B cell (primary cell): ENCODE data around the gene STIM1. TPM values are rescaled to one million over a fixed set of nuclear protein-coding genes. Genes with fewer than 3 reads are reported as not detected.

Experiments
- ATAC-seq: fragments of 200-7000 bp; cut with Tn5 transposase; one replicate; pipeline ENCODE4 v1.10.0; 2021; ENCODE audit warnings: low read depth, mild to moderate bottlenecking, moderate number of reproducible peaks, moderate library complexity
- CTCF ChIA-PET: fragments of 350-600 bp; sonication (Branson Sonifier 250); formaldehyde crosslinking; loops from one replicate; lab custom pipeline; 2021; ENCODE audit warnings: antibody characterized with exemption, inconsistent platforms; lab: Charles Lee
- POLR2A ChIA-PET: fragments of 350-600 bp; sonication (Branson Sonifier 250); formaldehyde crosslinking; loops from one replicate; lab custom pipeline; 2021; ENCODE audit warnings: antibody characterized with exemption; lab: Charles Lee
- DNase-seq: peaks from one replicate; pipeline ENCODE4 v3.0.0; 2013
- H2AFZ ChIP-seq: 2 replicates; pipeline ENCODE4 v1.6.1; 2012; ENCODE audit warnings: mild to moderate bottlenecking, low read depth, low read length; ENCODE audit not compliant: insufficient read depth, poor library complexity, severe bottlenecking
- H3K27ac ChIP-seq, 2 donors: 1 replicate in 1 of 2; 2 replicates in 1 of 2; pipeline ENCODE4 v1.5.1; 2012 to 2013; ENCODE audit warnings: low read length in 2 of 2, mild to moderate bottlenecking in 2 of 2, moderate library complexity in 1 of 2
- H3K27me3 ChIP-seq, 4 experiments: fragments of 200-600 bp in 1 of 4; sonication (generic) in 1 of 4; replicated peaks in 1 of 4; 1 replicate in 2 of 4; 2 replicates in 2 of 4; pipeline versions ENCODE4 v1.6.1 to v1.7.0; 2013 to 2016; ENCODE audit warnings: low read length in 3 of 4, mild to moderate bottlenecking in 2 of 4, mixed read lengths in 1 of 4, moderate library complexity in 1 of 4; ENCODE audit not compliant: insufficient read depth in 4 of 4, control insufficient read depth in 3 of 4; ENCODE audit errors: control extremely low read depth in 1 of 4
- H3K36me3 ChIP-seq, 2 experiments: replicated peaks in 1 of 2; 1 replicate in 1 of 2; 2 replicates in 1 of 2; pipeline versions ENCODE4 v1.6.1 to v1.7.1; 2013; ENCODE audit warnings: low read length in 1 of 2; ENCODE audit not compliant: insufficient read depth in 2 of 2, control insufficient read depth in 1 of 2; ENCODE audit errors: control extremely low read depth in 1 of 2, extremely low read depth in 1 of 2
- H3K4me1 ChIP-seq, 2 donors: fragments of 200-600 bp in 1 of 2; sonication (generic) in 1 of 2; 1 replicate in 1 of 2; 2 replicates in 1 of 2; pipeline versions ENCODE4 v1.5.1 to v1.6.1; 2013 to 2017; ENCODE audit warnings: low read length in 2 of 2; ENCODE audit not compliant: control insufficient read depth in 2 of 2, insufficient read depth in 2 of 2
- H3K4me2 ChIP-seq: replicated peaks from 2 replicates; pipeline ENCODE3; 2012; ENCODE audit warnings: mild to moderate bottlenecking, low read depth, low read length; ENCODE audit not compliant: poor library complexity, severe bottlenecking
- H3K4me3 ChIP-seq, 5 experiments: fragments of 200-600 bp in 1 of 5; sonication (generic) in 1 of 5; 1 replicate in 3 of 5; 2 replicates in 2 of 5; pipeline versions ENCODE4 v1.5.1 to v1.7.0; 2011 to 2016; ENCODE audit warnings: low read length in 4 of 5, mild to moderate bottlenecking in 4 of 5, low read depth in 2 of 5, control low read depth in 1 of 5, moderate library complexity in 1 of 5; ENCODE audit not compliant: insufficient read depth in 1 of 5; ENCODE audit errors: control extremely low read depth in 1 of 5, extremely low read depth in 1 of 5
- H3K79me2 ChIP-seq: fragments of 200-600 bp; sonication (generic); one replicate; pipeline ENCODE4 v1.6.0; 2016; ENCODE audit warnings: low read length; ENCODE audit not compliant: control insufficient read depth, insufficient read depth
- H3K9ac ChIP-seq: fragments of 200-600 bp; sonication (generic); 2 replicates; pipeline ENCODE4 v1.6.1; 2017; ENCODE audit warnings: mild to moderate bottlenecking, low read length, moderate library complexity
- H3K9me3 ChIP-seq, 3 donors: one replicate each; pipeline versions ENCODE4 v1.6.1 to v1.7.1; 2013; ENCODE audit warnings: low read length in 2 of 3; ENCODE audit not compliant: control insufficient read depth in 2 of 3, insufficient read depth in 1 of 3; ENCODE audit errors: control extremely low read depth in 1 of 3
- H4K20me1 ChIP-seq: 2 replicates; pipeline ENCODE4 v1.6.0; 2012; ENCODE audit warnings: mild to moderate bottlenecking, low read length; ENCODE audit not compliant: insufficient read depth, control insufficient read depth, poor library complexity, severe bottlenecking
- H3K27ac Mint-ChIP-seq: one replicate; pipeline ENCODE4 v1.8.0; 2021; ENCODE audit warnings: mixed read lengths
- H3K27me3 Mint-ChIP-seq: one replicate; pipeline ENCODE4 v1.8.0; 2021; ENCODE audit warnings: mixed read lengths
- H3K4me1 Mint-ChIP-seq: one replicate; pipeline ENCODE4 v1.8.0; 2021; ENCODE audit warnings: mixed read lengths
- H3K4me3 Mint-ChIP-seq: one replicate; pipeline ENCODE4 v1.8.0; 2021; ENCODE audit warnings: mixed read lengths
- H3K9me3 Mint-ChIP-seq: one replicate; pipeline ENCODE4 v1.8.0; 2022; ENCODE audit warnings: mixed read lengths; ENCODE audit not compliant: insufficient read depth
- EZH2 ChIP-seq: IDR thresholded peaks from 2 replicates; pipeline ENCODE4 v1.6.1; 2012; ENCODE audit warnings: borderline replicate concordance, low read depth, mild to moderate bottlenecking, moderate library complexity, low read length; ENCODE audit not compliant: insufficient read depth, poor library complexity, severe bottlenecking
- WGBS: methylation state at CpG from one replicate; pipeline ENCODE4 v1.1.5; 2013; ENCODE audit warnings: missing lambda C conversion rate; ENCODE audit not compliant: insufficient coverage; 5-methylcytosine and 5-hydroxymethylcytosine counted together
- intact Hi-C: fragments of 100-400 bp; cut with micrococcal nuclease; formaldehyde crosslinking; loops from one replicate; pipeline ENCODE4 v1.10.0; 2022
- polyA plus RNA-seq: library from polyadenylated mRNA; depleted of rRNA; stranded (reverse); fragments of >200 nt; gene quantifications from 2 replicates; pipeline ENCODE4 v1.2.3, GENCODE V29; 2012
- total RNA-seq, 2 donors: library from RNA; stranded (reverse); fragments of 120-200 nt in 1 of 2; gene quantifications; 1 replicate in 1 of 2; 2 replicates in 1 of 2; pipeline versions ENCODE4 v1.2.3 to v1.2.4, GENCODE V29; 2013 to 2022
- TF ChIP-seq, protein P1 (sequence below): fragments of 200-600 bp; IDR thresholded peaks from one replicate; pipeline ENCODE4 v1.8.0; 2022; ENCODE audit warnings: antibody characterized with exemption, mild to moderate bottlenecking

STIM1 gene
- total and polyA plus RNA-seq, 2 donors (not counting 1 experiment from before 2014, with no cell fraction given): 59.4 to 76.7 TPM

DNA sequence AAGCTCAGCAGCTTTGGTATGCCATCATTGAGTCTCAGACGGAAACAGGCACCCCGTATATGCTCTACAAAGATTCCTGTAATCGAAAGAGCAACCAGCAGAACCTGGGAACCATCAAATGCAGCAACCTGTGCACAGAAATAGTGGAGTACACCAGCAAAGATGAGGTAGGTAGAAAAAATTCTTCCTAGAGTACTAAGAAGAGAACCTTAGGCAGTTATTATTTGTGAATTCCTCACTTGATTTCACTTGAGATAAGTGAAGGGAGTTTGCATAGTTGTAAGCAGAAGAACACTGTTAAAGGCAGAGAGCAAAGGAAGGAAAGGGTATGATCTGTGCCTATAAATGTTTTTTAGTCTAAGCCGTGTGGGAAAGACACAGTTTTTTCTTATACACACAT, 267.8 kb downstream of the STIM1 start:
- ChIA-PET CTCF (no interaction called here), POLR2A (no interaction called here)
- Histone ChIP-seq H3K9ac (no peak overlapping the region), H3K27me3 (no peaks in the 10 kb centered on the region), H3K36me3 (peaks cover 24 to 60% of the 10 kb centered on the region in 2 experiments), H3K4me3 (no peak overlapping the region), H4K20me1 (no peaks in the 10 kb centered on the region), H3K27ac (no peak overlapping the region), H3K4me1 (no peaks in the 10 kb centered on the region), H3K4me2 (no peak overlapping the region), H2AFZ (no peak overlapping the region), H3K79me2 (no peaks in the 10 kb centered on the region), H3K9me3 (no peaks in the 10 kb centered on the region)
- Mint-ChIP-seq H3K4me3 (no peak overlapping the region), H3K4me1 (no peaks in the 10 kb centered on the region), H3K9me3 (no peaks in the 10 kb centered on the region), H3K27ac (no peak overlapping the region), H3K27me3 (no peaks in the 10 kb centered on the region)
- WGBS: 97% methylated on average over 3 of the region's 4 CpGs
- intact Hi-C loops: no loop called here
- TF ChIP-seq, protein P1, sequence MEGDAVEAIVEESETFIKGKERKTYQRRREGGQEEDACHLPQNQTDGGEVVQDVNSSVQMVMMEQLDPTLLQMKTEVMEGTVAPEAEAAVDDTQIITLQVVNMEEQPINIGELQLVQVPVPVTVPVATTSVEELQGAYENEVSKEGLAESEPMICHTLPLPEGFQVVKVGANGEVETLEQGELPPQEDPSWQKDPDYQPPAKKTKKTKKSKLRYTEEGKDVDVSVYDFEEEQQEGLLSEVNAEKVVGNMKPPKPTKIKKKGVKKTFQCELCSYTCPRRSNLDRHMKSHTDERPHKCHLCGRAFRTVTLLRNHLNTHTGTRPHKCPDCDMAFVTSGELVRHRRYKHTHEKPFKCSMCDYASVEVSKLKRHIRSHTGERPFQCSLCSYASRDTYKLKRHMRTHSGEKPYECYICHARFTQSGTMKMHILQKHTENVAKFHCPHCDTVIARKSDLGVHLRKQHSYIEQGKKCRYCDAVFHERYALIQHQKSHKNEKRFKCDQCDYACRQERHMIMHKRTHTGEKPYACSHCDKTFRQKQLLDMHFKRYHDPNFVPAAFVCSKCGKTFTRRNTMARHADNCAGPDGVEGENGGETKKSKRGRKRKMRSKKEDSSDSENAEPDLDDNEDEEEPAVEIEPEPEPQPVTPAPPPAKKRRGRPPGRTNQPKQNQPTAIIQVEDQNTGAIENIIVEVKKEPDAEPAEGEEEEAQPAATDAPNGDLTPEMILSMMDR: no peak
- no peak for TF ChIP-seq EZH2
- DNase-seq (no peak), ATAC-seq (no peak)

DNA sequence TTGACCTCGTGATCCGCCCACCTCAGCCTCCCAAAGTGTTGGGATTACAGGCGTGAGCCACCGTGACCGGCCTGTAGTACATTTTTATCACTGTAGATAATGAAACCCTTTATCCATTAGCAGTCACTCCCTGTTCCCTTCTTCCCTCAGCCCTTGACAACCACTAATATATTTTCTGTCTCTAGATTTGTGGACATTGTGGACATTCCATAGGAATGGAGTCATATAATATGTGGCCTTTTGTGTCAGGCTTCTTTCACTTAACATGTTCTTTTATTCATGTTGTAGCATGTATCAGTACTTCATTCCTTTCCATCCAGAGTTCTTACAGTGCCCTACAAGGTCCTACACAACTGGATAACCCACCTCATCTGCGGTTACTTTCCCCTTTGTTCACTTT, 269.7 kb downstream of the STIM1 start:
- H3K27me3 Mint-ChIP-seq: no peaks in the 10 kb centered on the region
- TF ChIP-seq, protein P1: no peak
- TF ChIP-seq EZH2: no peak
- no peak overlapping the region for H2AFZ ChIP-seq
- no peak for DNase-seq
- no peak for ATAC-seq
- no peak overlapping the region for H3K4me2 ChIP-seq
- H3K9me3 Mint-ChIP-seq: no peaks in the 10 kb centered on the region
- POLR2A ChIA-PET: no interaction called here
- no peaks in the 10 kb centered on the region for H4K20me1 ChIP-seq
- intact Hi-C loops: no loop called here
- H3K27ac Mint-ChIP-seq: no peak overlapping the region
- no peak overlapping the region for H3K4me3 ChIP-seq
- H3K9me3 ChIP-seq: no peaks in the 10 kb centered on the region
- no peak overlapping the region for H3K4me3 Mint-ChIP-seq
- no peak overlapping the region for H3K9ac ChIP-seq
- H3K4me1 ChIP-seq: no peaks in the 10 kb centered on the region
- no peaks in the 10 kb centered on the region for H3K79me2 ChIP-seq
- H3K27me3 ChIP-seq: no peaks in the 10 kb centered on the region
- peaks cover 23 to 61% of the 10 kb centered on the region in 2 experiments for H3K36me3 ChIP-seq
- 97% methylated on average over 3 of the region's 6 CpGs for WGBS
- no peaks in the 10 kb centered on the region for H3K4me1 Mint-ChIP-seq
- no peak overlapping the region for H3K27ac ChIP-seq
- CTCF ChIA-PET: no interaction called here
